NT2/D1 (cell line): ENCODE results near the gene CEP97.

Experiments
- SUZ12 ChIP-seq: IDR thresholded peaks from 2 replicates; pipeline ENCODE4 v1.6.1; 2011; ENCODE audit not compliant: insufficient read length, insufficient read depth; ENCODE audit errors: extremely low read depth
- YY1 ChIP-seq: IDR thresholded peaks from 2 replicates; pipeline ENCODE4 v1.6.1; 2011; ENCODE audit not compliant: insufficient read length, insufficient read depth
- ZNF274 ChIP-seq: IDR thresholded peaks from 2 replicates; pipeline ENCODE4 v1.6.1; 2011; ENCODE audit warnings: mild to moderate bottlenecking, low read depth, low read length

DNA sequence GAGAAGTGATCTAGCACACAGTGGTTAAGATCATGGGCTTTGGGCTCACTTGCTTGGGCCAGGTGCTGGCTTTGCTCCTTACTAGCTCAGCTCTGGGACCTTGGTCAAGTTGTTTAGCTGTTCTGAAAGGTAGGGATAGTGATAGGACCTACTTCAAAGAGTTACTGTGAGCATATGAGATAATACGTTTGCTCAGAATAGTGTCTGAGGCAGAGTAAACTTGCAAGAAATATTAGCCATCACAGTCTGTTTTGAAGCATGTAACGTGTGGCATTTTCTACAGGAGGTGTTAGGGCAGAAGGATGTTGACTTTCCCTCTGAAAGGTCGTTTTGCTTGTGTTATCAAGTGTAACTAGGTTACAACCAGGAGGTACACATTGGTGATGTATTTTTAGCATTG is 90.4 kb downstream of the CEP97 start:
- TF ChIP-seq ZNF274 (no peak), YY1 (no peak), SUZ12 (no peak)
